Stimulated activated CD8-positive, alpha-beta memory T cell treated with anti-CD3 and anti-CD28 coated beads, Interleukin-2, amount 100 ng/mL, for 1 hour (primary cell): ENCODE data around the gene RPS2.

Experiments used
- DNase-seq, 2 donors: peaks; one replicate each; pipeline ENCODE4 v3.0.0-alpha.2; 2020; ENCODE audit warnings: low read depth in 2 of 2

Gene RPS2

DNA sequence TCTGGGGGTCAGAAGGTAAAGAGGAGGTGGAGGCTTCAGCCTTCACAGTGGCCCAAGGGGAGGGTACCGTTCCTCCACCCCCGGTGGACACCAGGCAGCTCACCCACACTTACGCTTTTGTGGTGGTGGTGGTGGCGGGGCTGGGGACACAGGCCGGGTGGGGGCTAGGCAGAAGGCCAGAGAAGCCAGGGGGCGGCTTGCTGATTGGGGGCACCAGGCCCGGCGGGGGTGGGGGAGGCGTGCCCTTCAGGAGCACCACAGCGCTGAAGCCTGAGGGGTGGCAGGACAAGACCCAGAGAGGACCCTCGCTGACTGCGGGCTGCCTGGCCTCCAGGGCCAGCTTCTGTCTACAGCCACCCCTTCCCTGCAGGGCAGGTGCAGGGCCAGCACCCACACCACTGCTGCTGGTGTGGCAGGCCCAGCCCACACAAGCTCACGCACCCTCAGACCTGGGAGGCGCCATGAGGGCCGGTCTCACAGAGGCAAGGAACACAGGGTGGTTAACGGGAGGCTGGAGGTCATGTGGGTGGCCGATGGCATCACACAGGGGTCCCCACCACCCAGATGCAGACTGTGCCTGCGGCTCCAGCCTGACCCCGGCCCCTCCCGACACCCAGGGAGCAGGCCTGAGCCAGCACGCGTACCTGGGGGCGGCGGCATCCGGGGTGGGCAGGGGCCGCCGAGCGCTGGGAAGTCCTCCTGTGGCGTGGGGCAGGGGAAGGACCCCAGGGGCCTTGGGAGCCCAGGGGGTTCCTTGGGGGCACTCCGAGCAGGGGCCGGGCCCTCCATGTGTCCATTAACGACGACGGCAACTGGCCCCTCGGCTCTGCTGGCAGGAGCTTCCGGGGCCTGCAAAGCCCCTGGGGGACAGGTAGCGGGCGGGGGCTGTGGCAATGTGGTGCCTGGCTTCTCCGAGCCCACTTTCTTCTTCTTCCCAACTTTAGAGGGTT is 34.5 kb upstream of the RPS2 start:
- no peak for DNase-seq

DNA sequence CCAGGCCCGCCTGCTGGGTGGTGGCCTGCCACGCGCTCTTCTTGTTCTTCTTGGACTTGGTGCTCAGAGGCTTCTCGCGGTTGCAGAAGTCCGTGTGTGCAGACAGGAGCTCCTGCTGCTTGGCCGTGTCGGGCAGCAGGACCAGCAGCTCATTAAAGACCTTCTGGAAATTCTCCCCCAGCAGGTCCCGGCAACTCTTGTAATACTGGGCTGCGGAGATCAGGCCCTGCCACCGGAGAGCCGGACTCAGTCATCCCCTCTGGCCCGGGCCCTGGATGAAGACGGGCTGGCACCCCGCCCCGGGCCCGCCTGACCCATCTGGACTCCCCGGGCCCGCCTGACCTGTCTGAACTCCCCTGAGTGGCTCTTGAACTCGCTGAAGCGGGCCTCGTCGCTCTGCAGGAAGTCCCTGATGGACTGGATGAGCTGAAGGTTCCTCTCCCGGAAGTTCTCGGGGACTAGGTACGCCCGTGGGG is 33.8 kb upstream of the RPS2 start:
- no peak for DNase-seq

DNA sequence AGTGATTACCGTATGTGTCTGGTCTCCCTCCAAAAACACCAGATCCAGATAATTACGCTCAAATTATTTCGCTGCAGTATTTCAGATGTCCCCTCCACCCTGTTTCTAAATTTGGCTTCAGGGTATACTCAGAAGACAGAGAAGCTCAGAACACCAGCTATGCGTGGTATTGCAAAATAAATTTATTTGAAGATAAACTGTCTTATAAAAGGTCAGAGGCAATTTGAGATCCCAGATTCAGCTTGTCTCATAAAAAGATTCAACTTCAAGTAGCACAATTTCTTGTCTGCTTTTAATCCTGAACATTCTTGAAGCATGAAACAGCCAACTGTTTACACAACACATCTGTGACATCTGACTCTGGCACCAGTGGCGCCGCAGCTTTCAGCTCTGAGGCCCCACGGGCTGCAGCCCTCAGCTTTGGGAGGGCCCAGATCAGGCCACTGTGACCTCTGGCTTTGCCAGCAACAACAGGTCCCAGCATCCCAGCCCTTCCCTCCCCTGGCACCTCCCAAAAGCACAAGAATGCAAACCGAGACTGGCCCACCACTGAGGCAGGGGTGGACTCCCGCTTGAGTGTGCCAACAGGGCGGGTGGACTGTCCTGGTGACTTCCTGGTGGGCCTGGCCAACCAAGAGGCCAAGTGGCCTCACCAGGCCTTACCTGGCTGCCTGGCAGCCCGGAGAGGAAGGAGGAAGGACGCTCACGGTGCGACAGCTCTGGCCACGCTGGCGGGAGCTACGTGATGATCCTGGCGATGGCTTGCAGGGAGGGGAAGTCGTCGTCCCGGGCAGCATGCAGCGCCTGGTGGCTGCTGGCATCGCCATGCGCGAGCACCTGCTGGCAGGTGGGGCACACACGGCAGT is 33.1 kb upstream of the RPS2 start:
- DNase-seq: no peak

DNA sequence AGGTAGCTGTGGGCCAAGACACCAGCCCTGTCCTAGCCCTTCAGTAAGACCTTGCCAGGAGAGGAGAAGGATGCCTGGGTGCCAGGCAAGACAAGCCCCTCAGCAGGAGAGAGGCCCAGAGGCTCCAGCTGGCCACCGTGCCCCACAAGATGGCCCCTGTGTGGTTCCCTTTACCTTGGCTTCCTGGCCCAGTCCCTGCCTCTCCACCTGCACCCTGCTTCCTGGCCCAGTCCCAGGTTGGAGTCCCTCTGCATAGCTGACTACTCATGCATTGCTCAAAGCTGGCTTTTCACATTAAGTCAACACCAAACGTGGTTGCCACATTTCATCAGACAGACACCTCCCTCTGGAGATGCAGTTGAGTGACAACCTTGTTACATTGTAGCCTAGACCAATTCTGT is 29.1 kb upstream of the RPS2 start:
- no peak for DNase-seq

DNA sequence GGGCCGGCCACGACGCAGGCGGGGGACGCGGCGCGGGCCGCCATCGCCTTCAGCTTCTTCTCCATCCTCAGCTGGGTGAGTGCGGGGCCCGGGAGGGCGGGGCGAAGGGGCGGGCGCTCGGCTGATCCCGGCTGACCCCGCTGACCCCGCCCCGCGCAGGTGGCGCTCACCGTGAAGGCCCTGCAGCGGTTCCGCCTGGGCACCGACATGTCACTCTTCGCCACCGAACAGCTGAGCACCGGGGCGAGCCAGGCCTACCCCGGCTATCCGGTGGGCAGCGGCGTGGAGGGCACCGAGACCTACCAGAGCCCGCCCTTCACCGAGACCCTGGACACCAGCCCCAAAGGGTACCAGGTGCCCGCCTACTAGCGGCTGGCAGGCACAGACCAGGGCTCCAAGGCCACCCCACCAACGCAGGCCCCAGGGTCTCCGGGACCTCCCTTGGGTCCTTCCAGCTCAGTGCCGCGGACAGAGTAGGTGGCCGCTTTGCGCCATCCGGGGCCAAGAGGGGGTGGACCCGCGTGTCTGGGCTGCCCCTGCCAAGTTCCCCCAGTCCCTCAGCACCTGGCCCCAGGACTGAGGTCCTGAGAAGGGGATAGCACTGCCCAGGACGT is 28.2 kb upstream of the RPS2 start:
- no peak for DNase-seq

DNA sequence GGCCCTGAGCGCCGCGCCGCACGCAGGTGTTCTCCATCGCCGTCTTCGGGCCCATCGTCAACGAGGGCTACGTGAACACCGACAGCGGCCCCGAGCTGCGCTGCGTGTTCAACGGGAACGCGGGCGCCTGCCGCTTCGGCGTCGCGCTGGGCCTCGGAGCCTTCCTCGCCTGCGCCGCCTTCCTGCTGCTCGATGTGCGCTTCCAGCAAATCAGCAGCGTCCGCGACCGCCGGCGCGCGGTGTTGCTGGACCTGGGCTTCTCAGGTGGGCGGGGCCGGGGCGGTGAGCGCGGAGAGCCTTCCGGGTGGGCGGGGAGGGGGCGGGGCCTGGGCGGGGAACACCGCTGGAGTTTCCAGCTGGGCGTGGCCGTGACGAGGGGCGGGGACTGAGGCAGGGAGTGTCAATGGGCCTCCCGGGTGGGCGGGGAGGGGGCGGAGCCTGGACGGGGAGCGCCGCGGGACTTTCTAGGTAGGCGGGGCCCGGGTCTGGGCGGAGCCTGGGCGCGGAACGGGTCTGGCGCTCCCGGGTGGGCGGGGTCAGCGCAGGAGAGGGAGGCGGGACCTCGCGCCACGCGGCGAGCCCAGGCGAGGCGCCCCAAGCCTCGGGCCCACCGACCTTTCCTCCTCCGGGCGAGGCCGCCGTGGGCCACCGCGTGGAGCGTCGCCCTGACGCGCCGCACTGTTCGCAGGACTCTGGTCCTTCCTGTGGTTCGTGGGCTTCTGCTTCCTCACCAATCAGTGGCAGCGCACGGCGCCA is 27.5 kb upstream of the RPS2 start:
- DNase-seq: peak; percentile 95 to 98

DNA sequence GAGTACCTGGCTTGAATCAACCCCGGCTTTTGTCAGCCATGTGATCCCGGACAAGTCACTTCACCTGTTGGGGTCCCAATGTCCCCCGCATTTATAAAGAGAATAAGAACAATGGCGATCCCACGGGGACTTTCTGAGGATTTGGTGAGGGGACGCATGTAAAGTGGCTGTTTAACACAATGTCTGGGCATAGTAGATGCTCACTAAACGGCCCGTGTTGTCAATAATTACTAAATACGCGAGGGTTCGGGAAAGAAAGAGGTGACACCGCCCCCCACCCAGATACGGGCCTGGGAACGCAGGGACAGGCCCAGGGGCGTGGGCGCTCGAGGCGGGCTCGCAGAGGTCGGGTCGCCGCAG is 26.9 kb upstream of the RPS2 start:
- DNase-seq: no peak

DNA sequence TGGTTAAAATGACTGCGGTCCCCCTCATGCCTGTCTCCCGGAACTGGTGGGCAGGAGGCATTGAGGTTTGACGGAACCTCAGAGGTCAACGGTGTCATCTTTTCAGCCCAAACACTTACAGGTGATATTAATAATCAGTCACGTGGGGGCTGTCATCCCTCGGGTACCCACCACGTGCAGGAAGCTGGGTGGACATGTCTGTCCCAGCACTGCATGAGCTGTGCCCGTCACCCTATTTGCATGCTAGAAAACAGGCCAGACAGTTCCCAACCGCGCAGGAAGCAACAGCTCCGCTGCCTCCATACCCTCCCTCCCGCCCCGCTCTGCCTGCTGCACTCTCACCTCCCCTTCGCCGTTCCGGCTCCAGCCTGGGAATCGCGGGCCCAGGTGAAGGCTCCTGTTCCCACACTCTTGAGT is 26.5 kb upstream of the RPS2 start:
- no peak for DNase-seq

DNA sequence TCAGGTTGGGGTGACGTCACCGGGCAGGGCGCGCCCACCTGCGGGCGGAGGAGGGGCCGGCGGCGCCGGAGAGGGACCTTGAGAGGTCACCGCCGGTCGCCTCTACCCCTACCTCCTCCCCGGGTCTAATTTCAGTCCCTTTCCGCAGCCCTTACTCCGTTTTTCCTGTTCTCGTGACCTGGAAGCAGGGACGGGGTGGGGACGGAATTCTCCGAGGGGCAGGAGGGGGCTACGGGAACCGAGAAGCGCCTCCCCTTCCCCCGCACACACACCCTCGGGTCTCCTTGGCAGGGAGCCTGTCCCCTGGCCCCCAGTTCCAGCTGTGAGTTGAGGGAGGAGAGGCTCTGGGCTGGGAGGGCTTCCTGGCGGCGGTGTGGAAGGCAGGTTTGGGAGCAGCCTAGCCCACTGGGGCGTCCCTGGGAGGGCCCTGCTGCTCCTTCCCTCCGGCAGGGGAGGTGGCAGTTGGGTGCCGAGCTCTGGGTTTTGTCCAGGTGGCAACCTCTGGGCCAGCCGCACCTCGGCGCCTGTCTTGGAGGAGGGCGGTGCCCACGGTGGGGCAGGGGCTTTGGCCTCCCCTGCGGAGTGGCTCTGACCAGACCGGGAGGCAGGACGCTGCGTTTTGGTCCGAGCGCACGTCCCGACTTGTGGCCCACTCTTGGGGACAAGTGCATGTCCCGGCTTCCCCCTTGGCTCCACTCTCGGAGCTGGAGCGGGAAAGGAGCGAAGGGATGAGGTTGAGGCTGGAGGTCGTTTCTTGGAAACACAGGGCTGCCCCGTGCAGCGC is 25.9 kb upstream of the RPS2 start:
- peak in 1 of 2 donors; percentile 31 for DNase-seq

DNA sequence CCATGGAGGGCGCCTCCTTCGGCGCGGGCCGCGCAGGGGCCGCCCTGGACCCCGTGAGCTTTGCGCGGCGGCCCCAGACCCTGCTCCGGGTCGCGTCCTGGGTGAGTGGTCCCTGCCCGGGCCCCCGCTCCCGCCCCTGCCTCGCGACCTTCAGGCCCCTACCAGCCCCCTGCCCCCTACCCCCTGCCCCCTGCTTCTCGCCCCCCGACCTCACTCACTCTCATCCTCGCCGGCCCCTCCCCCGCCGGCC is 25.4 kb upstream of the RPS2 start:
- DNase-seq: no peak

DNA sequence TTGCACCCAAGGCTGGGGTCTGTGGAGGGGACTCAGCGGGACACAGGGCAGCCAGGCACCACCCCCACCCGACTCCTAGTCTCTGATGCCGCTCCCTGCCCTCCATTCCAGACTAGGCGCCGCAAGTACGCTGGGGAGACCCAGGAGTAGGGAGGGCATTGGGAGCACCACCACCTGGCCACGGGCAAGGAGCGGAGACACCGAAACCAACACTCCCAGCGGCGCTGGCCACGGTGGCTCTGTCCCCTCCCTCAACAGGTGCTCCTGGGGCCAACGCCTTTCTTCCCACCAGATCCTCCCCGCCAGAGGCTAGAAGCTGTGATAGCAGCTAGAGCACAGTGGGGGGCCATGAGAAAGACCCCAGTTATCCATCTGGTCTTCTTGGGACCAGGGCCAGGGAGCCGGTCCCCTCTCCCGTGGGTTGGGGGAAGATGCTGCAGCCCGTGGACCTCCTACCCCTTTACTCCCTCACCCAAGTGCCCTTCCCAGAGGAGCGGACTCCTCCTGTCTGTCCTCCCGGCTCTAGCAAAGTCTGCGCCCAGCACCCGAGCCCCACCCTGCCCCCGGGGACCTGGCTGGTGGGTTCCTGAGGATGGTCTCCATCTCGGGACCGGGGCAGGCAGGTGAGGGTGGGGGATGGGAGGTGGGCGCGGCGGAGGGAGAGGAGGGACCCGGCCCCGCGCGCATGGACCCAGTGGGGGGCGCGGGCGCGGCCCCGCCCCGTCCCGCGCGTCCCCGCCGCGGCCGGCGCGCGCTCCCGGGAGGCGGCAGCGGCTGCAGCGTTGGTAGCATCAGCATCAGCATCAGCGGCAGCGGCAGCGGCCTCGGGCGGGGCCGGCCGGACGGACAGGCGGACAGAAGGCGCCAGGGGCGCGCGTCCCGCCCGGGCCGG is 24.8 kb upstream of the RPS2 start, which contains the start of gene SYNGR3:
Gene SYNGR3, plus strand, starts transcription at position 762 of the 892 bp plus-strand sequence. CDS start 133 bp downstream, outside the sequence.
- DNase-seq: no peak

DNA sequence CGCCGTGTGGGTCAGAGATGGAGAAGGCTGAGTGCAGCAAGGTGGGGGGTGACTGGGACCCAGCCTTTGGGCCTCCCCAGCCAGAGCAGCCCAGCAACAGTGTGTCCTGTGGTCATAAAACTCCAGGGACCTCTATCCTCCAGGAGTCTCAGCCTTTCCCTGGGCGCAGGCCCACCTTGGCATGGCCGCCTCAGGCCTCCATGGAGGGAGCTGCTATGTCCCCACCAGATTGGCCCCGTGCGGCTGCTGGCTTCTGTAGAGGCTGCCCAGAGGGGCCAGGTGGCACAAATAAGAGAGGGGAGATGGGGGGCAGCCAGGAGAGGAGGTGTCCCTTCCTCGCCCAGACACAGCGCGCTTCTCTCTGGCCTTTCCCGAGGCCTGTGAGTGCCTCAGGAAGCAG is 22.6 kb upstream of the RPS2 start:
- no peak for DNase-seq

DNA sequence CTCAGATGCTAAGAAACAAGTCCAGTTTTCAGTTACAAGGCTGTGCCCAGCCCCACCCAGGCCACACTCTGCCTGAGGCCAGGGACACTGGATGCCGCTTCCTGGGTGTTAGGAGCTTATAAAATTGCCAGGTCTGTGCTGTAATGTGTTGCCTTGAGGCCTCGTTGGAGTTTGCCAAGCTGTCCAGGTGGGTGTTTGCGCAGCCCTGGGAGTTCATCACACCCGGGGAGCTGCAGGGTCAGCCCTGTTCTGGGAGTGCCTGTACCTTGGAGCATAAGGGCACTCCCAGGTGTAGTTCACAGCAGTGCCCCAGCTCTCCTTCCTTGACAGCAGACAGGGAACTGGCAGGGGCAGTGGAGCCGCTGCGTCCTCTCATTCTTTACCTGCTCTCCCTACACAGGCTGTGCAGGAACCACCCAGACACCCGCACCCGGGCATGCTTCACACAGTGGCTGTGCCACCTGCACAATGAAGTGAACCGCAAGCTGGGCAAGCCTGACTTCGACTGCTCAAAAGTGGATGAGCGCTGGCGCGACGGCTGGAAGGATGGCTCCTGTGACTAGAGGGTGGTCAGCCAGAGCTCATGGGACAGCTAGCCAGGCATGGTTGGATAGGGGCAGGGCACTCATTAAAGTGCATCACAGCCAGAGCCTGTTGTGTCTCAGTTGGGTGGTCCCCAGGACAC is 21.0 kb upstream of the RPS2 start:
- no peak for DNase-seq

DNA sequence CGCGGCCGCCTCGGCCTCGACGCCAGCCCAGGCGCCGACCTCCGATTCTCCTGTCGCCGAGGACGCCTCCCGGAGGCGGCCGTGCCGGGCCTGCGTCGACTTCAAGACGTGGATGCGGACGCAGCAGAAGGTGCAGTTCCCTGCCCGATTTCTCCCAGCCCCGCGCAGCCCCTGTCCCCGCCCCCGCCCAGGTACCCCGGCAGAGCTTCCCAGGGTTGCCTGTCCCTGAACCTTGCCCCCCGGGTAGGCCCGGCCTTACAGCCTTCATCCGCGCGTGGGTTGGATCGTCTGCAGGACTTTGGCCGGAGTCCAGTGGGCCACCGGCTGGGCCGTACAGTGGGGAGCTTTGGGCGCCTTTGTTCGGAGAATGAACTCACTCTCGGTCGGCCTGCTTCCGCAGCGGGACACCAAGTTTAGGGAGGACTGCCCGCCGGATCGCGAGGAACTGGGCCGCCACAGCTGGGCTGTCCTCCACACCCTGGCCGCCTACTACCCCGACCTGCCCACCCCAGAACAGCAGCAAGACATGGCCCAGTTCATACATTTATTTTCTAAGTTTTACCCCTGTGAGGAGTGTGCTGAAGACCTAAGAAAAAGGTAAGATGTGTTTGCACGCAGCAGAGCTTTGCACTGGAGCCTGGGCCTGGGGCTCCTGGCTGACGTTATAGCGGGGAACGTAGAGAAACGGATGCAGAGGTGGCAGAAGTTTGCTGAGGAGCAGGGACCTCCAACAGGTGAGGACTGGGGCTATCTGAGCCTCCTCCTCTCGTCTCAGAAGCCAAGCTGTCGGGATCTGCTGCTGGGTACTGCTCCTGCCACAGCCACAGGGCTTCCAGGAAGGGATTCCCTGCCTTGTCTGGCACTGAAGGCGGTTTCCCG is 20.0 kb upstream of the RPS2 start:
- DNase-seq: no peak

DNA sequence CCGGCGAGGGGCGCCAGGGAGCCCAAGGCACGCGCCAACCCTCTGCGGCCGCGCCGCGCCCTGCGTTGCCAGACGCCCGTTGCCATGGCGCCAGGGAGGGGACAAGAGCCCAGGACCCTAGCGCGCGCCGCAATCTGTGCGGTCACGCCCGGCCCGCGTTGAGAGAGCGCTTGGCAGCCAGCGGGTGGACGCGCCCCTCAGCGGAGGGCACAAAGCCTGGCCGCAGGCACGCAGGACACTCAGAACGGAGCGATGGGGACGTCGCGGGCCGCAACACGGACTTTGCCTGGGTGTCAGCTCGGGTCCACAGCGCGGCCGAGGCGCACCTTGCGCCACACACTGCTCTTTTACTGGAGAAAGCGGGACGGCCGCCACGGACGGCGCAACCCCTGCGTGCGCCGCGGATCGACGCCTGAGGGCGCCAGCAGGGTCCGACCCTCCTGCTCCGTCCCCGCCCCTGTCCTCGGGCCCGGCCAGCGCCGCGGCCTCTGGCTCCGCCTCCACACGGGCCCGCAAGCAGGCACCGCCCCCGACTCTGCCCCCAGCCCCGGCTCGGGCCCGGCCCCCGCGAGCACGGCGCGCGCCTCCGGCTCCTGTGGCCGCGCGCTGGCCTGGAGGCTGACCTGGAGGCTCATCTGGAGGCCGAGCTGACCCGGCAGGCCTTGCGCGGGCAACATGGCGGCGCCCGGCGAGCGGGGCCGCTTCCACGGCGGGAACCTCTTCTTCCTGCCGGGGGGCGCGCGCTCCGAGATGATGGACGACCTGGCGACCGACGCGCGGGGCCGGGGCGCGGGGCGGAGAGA is 19.1 kb upstream of the RPS2 start, which contains the start of gene GFER:
Gene GFER, plus strand, starts transcription at position 650 of the 803 bp plus-strand sequence. Its CDS starts 26 bp downstream, at position 676.
- peak in 1 of 2 donors; percentile 31 for DNase-seq

DNA sequence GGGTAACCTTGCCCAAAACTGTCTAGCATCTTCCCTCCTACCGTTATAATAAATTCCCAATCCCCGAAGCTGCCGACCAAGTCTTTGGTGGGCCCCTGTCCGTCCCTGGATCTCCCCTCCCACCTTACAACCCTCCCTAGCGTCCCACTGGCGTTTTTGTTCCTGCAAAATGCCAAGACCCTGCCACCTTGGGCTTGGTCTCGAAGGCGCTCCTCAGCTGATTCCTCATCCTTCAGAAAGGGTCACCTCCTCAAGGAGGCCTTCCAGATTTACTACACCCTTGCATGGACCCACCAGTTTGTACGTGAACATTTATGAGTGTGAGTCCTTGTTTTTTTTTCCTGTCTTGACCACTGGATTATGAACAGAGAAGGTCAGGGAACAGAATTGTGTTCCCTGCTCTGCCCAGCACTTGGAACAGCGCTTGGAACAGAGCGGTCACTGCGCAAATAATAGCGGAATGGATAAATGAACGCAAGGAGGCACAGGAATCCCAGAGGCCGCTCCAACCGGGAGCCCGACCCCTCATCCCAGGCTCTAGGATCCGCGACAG is 18.4 kb upstream of the RPS2 start:
- no peak for DNase-seq

DNA sequence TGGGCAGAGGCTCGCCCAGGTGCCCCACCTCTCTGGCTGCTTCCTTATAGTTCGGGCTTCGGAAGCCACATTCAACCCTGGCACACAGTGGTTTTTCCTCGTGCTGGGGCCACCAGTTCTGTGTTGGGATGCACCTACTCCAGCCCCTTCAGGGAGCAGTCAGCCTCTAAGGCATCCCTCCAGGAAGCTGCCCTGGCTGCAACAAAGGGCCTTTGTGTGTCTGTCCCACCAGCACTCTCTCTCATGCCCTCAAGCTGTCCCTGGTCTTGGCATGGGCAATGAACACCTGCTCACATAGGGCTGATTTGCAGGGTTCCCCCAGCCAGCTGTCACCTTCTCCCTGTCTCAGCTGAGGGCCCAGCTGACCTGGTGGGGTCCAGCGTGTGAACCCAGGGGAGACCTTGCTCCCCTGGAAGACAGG is 17.4 kb upstream of the RPS2 start:
- no peak for DNase-seq
